Type B pancreatic cell (in vitro differentiated cells): ENCODE data around the gene SIX5. TPM values are rescaled to one million over a fixed set of nuclear protein-coding genes. Genes with fewer than 3 reads are reported as not detected.
A peak's percentile ranks its signal among the peaks of the same experiment; 100 is the strongest.
"Not testable (repeated sequence)": the region's sequence is repeated elsewhere in the genome, so short reads cannot be mapped to it uniquely, and the experiment has no call there.

Source experiments
- DNase-seq: peaks from one replicate; pipeline ENCODE4 v3.0.0; 2021; ENCODE audit warnings: mixed read lengths; ENCODE audit not compliant: unreplicated experiment; ENCODE audit errors: extremely low spot score
- H3K27ac Mint-ChIP-seq: 2 replicates; pipeline ENCODE4 v1.8.0; 2021; ENCODE audit warnings: mild to moderate bottlenecking, mixed read lengths
- H3K27me3 Mint-ChIP-seq: 2 replicates; pipeline ENCODE4 v1.8.0; 2021; ENCODE audit warnings: mixed read lengths
- H3K36me3 Mint-ChIP-seq: 2 replicates; pipeline ENCODE4 v1.8.0; 2021; ENCODE audit warnings: mixed read lengths
- H3K4me1 Mint-ChIP-seq: one replicate; pipeline ENCODE4 v1.8.0; 2021; ENCODE audit warnings: mixed read lengths; ENCODE audit not compliant: unreplicated experiment
- H3K4me3 Mint-ChIP-seq: 2 replicates; pipeline ENCODE4 v1.8.0; 2021; ENCODE audit warnings: mild to moderate bottlenecking, mixed read lengths
- H3K9me3 Mint-ChIP-seq: 2 replicates; pipeline ENCODE4 v1.8.0; 2021; ENCODE audit warnings: mixed read lengths
- total RNA-seq: library from RNA; stranded (reverse); gene quantifications from 2 replicates; pipeline ENCODE4 v1.2.1, GENCODE V29; 2021; ENCODE audit warnings: low replicate concordance
- TF ChIP-seq, protein P1 (sequence below): fragments of 200-600 bp; sonication (generic); conservative IDR thresholded peaks from 2 replicates; pipeline ENCODE4 v1.5.0; 2021; ENCODE audit warnings: antibody characterized with exemption, mild to moderate bottlenecking

SIX5 gene
- total RNA-seq, 1 donor from 2014 or later = 38.0 TPM

DNA sequence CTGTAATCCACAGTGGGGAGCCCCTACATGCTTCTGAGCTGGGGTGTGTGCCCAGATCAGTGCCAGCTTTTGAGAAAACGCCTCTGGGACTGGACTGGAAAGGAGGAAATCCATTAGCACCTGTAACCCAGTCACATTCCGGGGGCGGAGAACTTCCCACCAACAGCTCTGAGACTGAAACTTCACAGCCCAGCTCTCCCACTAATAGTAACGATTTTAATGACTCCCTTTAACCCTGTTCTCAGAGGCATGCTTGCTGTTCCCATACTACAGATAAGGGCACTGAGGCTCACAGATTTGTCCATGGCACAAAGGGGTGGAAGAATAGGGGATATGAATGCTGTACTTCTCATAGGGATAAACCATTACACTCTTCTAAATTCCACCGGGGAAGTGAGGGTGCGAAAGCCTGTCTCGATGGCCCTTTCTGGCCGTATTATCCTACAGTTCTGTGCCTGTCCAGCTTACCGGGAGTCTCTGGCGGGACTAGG is 39.2 kb downstream of the SIX5 start:
- H3K27me3 Mint-ChIP-seq = no peaks in the 10 kb centered on the region
- TF ChIP-seq, protein P1, sequence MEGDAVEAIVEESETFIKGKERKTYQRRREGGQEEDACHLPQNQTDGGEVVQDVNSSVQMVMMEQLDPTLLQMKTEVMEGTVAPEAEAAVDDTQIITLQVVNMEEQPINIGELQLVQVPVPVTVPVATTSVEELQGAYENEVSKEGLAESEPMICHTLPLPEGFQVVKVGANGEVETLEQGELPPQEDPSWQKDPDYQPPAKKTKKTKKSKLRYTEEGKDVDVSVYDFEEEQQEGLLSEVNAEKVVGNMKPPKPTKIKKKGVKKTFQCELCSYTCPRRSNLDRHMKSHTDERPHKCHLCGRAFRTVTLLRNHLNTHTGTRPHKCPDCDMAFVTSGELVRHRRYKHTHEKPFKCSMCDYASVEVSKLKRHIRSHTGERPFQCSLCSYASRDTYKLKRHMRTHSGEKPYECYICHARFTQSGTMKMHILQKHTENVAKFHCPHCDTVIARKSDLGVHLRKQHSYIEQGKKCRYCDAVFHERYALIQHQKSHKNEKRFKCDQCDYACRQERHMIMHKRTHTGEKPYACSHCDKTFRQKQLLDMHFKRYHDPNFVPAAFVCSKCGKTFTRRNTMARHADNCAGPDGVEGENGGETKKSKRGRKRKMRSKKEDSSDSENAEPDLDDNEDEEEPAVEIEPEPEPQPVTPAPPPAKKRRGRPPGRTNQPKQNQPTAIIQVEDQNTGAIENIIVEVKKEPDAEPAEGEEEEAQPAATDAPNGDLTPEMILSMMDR = no peak
- peaks cover 17% of the 10 kb centered on the region for H3K4me1 Mint-ChIP-seq
- no peak for DNase-seq
- H3K27ac Mint-ChIP-seq = peak overlapping the region; percentile 94
- no peaks in the 10 kb centered on the region for H3K9me3 Mint-ChIP-seq
- H3K36me3 Mint-ChIP-seq = no peaks in the 10 kb centered on the region
- H3K4me3 Mint-ChIP-seq = peak overlapping the region; percentile 99

DNA sequence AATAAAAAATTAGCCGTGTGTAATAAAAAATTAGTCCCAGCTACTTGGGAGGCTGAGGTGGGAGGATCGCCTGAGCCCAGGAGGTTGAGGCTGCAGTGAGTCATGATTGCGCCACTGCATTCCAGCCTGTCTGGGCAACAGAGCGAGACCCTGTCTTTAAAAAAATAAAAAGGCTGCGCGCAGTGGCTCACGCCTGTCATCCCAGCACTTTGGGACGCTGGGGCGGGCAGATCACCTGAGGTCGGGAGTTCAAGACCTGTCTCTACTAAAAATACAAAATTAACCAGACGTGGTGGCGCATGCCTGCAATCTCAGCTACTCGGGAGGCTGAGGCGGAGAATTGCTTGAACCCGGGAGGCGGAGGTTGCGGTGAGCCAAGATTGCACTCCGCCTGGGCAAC is 40.4 kb downstream of the SIX5 start:
- not testable (repeated sequence) for H3K4me3 Mint-ChIP-seq, H3K27me3 Mint-ChIP-seq, H3K9me3 Mint-ChIP-seq, DNase-seq, H3K27ac Mint-ChIP-seq, H3K36me3 Mint-ChIP-seq
- peaks cover 14% of the 10 kb centered on the region for H3K4me1 Mint-ChIP-seq

DNA sequence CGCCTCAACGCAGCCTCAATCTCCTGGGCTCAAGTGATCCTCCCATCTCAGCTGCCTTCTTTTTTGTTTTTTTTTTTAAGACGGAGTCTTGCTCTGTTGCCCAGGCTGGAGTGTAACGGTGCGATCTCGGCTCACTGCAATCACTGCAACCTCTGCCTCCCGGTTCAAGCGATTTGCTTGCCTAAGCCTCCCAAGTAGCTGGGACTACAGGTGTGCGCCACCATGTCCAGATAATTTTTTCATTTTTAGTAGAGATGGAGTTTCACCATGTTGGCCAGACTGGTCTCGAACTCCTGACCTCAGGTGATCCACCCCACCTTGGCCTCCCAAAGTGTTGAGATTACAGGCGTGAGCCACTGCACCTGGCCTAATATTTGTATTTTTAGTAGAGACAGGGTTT is 49.0 kb downstream of the SIX5 start:
- H3K36me3 Mint-ChIP-seq, DNase-seq, H3K4me3 Mint-ChIP-seq, H3K27ac Mint-ChIP-seq, H3K9me3 Mint-ChIP-seq, H3K27me3 Mint-ChIP-seq: not testable (repeated sequence)
- peaks cover 28% of the 10 kb centered on the region for H3K4me1 Mint-ChIP-seq

DNA sequence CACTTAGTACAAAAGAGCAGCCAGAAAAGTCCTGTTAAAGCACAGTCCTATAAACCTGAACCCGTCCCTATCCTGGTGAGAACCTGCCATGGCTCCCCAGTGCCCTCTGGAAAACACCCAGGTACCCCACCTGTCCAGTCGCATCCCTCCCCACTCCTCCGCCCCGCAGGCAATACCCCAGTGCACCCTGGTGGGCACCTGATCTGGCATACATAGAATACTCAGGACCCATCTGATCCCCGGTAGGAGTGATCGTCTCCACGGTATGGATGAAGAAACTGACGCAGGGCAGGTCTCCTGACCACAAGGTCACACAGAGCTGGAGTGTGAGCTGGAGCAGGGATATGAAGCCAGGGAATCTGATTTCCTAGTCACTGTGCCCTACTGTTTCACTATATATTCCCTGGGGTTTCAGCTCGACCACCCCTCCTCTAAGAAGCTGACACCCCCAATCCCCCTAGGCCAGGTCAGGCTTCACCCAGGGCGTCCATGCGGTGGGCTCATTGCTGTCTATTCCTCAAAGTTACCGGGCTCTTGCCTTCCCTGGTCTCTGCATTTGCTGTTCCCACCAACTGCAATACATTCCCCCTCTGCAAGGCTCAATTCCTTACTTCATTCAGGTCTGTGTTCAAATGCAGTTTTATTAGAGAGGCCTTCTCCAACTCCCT is 50.9 kb downstream of the SIX5 start:
- H3K27ac Mint-ChIP-seq = peak overlapping the region; percentile 99

DNA sequence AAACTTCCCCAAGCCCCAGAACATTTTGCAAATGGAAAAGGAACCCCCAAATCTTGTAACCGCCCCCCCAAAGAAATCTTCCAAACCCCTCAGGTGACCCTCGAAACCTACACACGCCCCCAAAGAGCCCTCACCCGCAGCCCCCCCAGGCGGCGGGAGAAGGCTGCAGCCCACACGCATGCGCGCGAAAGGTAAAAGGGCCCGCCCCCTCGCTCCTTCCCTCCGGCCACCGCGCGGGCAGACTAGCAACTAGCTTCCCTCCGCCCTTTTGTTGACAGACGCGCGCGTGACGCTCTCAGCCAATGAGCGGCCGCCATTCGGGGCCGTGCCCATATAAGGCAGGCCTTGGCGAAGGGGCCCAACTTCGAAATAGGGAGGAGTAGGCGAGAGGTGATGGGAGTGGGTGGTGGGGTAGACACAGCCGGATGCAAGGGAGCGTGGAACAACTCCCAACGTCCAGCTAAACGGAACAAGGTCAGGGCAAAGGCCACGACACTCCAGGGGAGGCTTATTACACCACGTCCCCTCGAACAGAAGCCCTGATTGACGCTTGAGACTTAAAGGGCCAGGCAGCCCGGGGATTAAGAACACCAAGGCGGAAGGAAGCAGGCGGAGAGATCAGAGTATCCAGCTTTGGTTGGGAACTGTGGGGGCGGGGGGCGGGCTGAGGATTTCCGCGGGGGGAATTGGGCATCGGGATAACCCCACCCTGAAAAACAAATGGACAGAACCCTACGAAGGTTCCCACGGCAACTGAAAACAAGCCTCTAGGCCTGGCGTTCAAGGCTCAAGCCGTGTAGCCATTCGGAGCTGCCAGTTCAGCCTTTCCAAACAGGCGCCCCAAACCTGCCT is 51.7 kb downstream of the SIX5 start:
- peaks cover 6% of the 10 kb centered on the region for H3K36me3 Mint-ChIP-seq
- peak overlapping the region; percentile 99 for H3K27ac Mint-ChIP-seq

More for the DNA sequence above, 50.9 kb downstream of the SIX5 start:
- no peaks in the 10 kb centered on the region for H3K27me3 Mint-ChIP-seq
- H3K4me3 Mint-ChIP-seq = peak overlapping the region; percentile 90
- TF ChIP-seq, protein P1 = no peak
- no peak for DNase-seq
- no peaks in the 10 kb centered on the region for H3K9me3 Mint-ChIP-seq
- peaks cover 33% of the 10 kb centered on the region for H3K4me1 Mint-ChIP-seq
- peaks cover 6% of the 10 kb centered on the region for H3K36me3 Mint-ChIP-seq

DNA sequence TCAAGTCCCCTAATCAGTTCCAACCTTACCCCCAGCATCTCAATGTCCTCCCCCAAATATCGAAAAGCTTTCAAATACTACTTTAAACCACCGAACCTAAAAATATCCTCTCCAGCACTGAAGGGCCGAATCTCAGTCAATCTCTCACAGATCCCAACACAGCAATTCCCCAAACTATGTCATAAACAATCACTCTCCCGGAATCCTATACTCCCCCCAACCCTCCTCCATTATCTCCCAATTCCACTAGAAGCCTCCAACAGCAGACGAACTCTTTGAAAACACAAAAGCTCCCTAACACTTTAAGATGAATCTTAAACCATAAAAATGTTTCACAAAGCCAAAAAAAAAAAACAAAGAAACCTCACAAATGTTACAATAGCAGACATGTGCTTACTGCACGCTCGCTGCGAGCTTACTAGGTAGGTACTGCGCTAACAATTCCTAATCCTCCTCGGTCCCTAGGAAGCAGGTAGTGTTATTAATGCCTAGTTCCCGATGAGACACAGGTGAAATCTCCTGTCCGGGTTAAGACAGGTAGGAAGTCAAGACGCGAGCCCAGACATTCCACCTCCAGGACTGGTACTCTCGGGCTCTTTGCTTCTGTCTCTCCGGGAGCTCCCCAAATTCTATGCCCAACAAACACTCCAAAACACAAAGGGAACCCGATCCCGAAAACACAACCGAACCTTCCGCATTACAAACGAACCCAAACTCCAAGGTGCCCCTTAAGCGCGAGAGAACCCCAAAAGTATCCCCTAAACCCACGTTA is 52.5 kb downstream of the SIX5 start:
- no peak for DNase-seq
- no peaks in the 10 kb centered on the region for H3K9me3 Mint-ChIP-seq

More for the DNA sequence above, 51.7 kb downstream of the SIX5 start:
- peak; percentile 99 for DNase-seq
- Mint-ChIP-seq H3K4me3 (peak overlapping the region; percentile 90), H3K9me3 (no peaks in the 10 kb centered on the region), H3K4me1 (peaks cover 33% of the 10 kb centered on the region), H3K27me3 (no peaks in the 10 kb centered on the region)
- TF ChIP-seq, protein P1 = peak; percentile 23

More for the DNA sequence above, 52.5 kb downstream of the SIX5 start:
- Mint-ChIP-seq H3K27me3 (no peaks in the 10 kb centered on the region), H3K27ac (peak overlapping the region; percentile 99), H3K4me3 (peak overlapping the region; percentile 90), H3K4me1 (peaks cover 33% of the 10 kb centered on the region), H3K36me3 (peaks cover 6% of the 10 kb centered on the region)
- TF ChIP-seq, protein P1 = no peak
